Prostate gland (tissue), 2 donors: Measurements from ENCODE around the gene EIF4E.

ENCODE experiments used
- CTCF ChIP-seq, 4 experiments: fragments of 200-600 bp in 2 of 4; fragments of 450-650 bp in 2 of 4; sonication (generic) in 2 of 4; IDR thresholded peaks; 1 replicate in 3 of 4; 2 replicates in 1 of 4; pipeline ENCODE4 v1.5.1; 2016 to 2019; ENCODE audit warnings: antibody characterized with exemption in 4 of 4, mild to moderate bottlenecking in 2 of 4, moderate library complexity in 2 of 4
- POLR2A ChIP-seq: fragments of 450-650 bp; IDR thresholded peaks from one replicate; pipeline ENCODE4 v1.6.1; 2016; ENCODE audit warnings: antibody characterized with exemption, mild to moderate bottlenecking
- POLR2AphosphoS5 ChIP-seq: sonication (generic); formaldehyde crosslinking; IDR thresholded peaks from one replicate; pipeline ENCODE4 v1.6.1; 2017; ENCODE audit warnings: antibody characterized with exemption

DNA sequence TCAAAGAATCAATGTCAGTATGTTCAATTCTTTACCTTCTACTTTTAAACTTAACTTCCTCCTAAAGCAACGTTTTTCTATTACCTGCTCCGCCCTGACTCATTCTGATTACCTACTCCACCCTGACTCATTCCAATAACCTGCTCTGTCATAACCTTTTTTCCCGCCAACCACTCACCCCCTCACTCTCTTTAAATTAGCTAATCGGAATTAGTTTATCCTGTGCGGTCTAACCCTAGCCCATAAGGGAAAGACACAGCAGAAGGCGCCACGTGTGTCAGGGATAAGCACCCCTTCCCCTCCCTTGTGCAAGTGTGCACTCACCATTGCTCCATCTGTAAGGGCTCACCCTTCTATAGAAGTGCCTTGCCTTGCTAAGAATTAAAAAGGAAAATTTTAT is 64.4 kb downstream of the EIF4E start:
- TF ChIP-seq CTCF (IDR thresholded peaks at IDR 0.05) (no peak), POLR2AphosphoS5 (no peak), POLR2A (no peak)
